T1000 (cell line): ENCODE data around the gene DDX56.
"Not testable (repeated sequence)": the region's sequence is repeated elsewhere in the genome, so short reads cannot be mapped to it uniquely, and the experiment has no call there.

Experiments used
- DNase-seq: peaks from one replicate; lab custom pipeline; 2025; ENCODE audit warnings: mixed read lengths; lab: John Stamatoyannopoulos, UW

DDX56 gene

DNA sequence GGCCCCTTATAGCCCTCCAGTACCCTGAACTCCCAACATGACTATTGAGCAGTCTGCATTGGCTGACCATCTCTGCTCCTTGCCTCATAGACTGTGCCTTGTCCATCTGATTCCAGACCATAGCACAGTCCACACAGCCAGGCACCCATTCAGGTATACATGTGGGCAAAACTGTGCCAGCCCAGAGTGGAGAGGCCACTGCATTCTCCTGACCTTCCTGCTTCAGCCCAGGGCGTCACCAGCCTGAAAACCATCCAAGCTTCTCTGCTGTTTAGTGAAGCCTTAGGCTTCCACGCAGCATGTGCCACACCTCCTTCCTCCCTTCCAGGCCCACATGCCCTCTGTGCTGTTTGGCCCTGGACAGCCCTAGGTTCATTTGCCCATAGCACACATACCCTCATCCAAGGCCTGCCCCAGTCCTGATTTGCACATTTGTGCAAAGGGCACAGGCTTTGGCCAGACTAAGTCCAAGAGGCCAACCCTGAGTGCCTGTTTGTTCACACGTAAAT lies 10.5 kb downstream of the DDX56 start:
- DNase-seq, result no peak

DNA sequence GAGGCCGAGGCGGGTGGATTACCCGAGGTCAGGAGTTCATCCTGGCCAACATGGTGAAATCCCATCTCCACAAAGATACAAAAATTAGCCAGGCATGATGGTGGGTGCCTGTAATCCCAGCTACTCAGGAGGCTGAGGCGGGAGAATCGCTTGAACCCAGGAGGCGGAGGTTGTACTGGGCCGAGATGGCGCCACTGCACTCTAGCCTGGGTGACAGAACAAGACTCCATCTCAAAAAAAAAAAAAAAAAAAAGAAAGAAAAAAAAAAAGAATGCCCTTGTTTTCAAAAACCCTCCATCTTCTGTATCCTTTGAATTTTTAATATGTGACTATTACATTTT lies 11.1 kb downstream of the DDX56 start:
- DNase-seq, result not testable (repeated sequence)

DNA sequence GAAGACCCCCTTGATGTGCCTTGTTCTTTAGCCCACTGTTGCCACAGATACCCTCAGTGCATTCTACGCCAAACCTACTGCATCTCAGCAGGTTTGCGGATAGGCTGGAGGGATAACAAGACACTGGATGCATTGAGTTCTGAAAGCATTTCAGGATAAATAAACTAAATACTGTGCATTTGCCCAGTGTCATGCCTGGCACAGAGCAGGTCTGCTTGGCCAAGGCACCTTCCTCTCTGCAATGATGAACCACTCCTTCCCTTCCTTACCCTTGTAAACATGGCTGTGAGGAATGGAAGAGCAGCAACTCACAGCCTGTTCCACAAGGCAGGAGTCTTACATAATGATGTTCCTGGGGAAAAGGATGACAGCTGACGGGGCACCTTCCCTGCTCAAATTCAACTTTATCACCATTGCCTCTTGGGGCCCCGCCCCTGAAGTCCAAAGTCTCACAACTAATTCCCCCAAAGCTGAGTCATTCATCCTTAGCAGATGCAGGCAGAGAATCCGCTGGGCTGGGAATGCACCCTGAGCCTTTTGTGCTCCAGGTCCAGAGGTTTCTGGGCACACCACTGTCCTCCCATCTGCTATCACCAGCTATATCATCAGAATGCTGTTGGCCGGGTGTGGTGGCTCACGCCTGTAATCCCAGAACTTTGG lies 11.6 kb downstream of the DDX56 start:
- peak; percentile 21 for DNase-seq

DNA sequence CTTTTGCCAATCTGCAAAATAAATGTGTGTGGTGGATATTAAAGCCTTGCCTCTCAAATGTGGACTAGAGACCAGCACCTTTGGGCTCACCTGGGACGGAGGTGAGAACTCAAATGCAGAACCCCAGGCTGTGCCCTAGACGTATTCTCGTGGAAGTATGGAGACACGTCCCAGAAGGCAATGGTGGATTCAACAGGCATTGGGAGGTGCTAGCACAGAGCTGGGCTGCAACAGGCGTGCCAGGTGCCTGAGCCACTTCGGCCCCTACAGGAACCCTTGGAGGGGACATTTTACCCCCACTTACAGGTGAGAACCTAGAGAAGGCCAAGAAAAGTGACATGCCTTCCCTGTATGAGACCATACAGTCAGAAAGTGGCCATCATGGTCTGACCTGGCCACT lies 12.2 kb downstream of the DDX56 start:
- no peak for DNase-seq

DNA sequence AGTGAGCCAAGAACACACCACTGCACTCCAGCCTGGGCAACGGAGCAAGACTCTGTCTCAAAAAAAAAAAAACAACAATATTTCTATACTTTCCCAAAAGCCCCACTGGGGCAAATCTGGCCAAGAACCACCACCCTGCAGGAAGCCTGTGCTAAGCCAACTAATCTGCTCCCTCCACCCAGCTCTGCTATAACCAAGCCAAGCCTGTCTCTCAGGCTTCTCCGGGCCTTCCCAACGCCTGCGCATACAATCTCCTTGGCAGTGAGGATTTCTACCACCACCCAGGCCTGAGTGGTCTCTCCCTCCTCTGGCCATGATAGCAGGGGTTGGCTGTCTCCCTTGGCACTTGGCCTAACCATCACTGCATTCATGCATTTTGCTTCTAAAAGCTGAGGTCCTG lies 14.2 kb downstream of the DDX56 start:
- DNase-seq, result no peak

DNA sequence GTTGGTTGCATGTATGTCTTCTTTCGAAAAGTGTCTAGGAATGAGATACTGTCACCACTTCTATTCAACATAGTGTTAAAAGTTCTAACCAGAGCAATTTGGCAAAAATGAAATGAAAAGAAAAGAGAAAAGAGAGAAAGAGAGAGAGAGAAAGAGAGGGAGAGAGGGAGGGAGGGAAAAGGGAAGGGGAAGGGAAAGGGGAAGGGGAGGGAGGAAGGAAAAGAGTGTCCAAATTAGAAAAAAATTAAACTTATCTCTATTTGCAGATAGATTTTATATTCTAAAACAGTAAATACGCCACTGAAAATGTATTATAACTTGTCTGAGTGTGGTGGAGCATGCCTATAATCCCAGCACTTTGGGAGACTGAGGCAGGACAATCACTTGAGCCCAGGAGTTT lies 16.2 kb downstream of the DDX56 start:
- DNase-seq, result no peak

DNA sequence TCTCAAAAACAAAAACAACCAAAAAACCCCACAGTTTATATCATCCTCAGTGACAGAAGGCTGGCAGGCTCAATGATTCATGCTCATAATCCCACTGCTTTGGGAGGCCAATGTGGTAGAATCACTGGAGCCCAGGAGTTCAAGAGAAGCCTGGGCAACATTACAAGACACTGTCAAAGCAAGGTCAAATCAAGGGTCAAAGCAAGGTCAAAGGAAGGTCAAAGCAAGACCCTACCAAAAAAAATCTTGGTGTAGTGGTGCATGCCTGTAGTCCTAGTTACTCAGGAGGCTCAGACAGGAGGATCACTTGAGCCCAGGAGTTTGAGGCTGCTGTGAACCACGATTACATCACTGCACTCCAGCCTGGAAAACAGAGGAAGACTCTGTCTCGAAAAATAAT lies 18.4 kb downstream of the DDX56 start:
- DNase-seq, result no peak

DNA sequence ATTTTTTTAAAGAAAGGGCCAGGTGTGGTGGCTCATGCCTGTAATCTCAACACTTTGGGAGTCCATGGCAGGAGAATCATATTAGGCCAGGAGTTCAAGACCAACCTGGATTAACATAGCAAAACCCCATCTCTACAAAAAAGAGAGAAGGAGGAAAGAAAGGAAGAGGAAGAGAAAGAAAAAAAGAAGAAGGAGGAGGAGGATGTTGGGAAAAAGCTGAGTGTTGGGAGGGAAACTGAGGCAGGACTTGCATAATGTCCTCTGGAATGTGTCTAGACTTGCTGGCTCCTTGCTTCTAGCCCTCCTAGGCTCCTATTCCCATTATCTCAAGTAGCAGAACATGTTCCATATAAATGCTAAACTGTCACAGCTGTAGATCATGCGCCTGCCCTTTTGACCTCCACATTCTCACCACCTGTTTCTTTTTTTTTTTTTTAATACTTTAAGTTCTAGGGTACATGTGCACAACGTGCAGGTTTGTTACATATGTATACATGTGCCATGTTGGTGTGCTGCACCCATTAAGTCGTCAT lies 21.2 kb downstream of the DDX56 start:
- not testable (repeated sequence) for DNase-seq

DNA sequence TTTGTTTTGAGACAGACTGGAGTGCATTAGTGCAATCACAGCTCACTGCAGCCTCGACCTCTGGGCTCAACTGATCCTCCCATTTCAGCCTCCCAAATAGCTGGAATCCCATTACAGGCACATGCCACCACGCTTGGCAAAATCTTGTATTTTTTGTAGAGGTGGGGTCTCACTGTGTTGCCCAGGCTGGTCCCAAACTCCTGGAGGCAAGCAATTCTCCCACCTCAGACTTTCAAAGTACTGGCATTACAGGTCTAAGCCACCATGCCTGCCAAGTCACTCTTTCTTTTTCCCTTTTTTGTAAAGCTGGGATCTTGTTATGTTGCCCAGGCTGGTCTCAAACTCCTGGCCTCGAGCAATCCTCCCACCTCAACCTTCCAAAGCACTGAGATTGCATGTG lies 24.3 kb downstream of the DDX56 start:
- no peak for DNase-seq

DNA sequence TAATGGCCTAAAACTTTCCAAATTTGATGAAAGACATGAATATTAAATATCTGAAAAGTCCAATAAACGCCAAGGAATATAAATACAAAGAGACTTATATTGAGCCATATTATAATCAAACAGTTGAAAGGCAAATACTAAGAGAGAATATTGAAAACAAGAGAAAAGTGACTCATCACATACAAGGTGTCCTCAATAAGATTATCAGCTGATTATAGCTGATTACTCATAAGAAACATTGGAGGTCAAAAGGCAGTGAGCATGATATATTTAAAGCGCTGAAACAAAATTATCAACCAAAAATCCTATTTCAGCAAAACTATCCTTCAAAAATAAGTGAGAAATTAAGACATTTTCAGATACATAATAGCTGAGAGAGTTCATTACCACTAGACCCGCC lies 24.8 kb downstream of the DDX56 start:
- no peak for DNase-seq

DNA sequence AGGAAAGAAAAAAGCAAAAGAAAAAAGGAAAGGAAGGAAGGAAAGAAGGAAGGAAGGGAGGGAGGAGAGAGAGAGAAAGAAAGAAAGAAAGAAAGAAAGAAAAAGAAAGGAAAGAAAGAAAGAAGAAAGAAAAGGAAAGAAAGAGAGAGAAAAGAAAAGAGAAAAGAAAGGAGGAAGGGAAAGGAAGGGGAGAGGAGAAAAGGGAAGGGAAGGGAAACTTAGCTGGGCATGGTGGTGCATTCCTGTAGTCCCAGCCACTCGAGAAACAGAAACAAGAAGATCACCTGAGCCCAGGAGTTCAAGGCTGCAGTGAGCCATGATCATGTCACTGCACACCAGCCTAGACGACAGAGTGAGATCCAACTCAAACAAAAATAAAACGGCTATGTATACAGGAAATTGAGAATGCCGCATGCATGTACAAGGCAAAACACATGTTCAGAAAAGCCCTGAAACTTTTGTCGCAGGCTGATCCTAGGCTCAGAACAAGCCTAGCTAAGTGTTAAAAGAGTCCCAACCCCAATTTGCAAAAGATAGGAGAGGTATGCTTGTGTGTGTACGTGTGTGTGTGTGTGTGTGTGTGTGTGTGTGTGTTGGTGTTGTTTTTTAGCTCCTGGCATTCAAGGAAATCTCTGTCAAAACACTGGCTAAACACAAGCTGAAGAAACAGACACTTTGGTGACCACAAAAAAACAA lies 26.0 kb downstream of the DDX56 start:
- no peak for DNase-seq

DNA sequence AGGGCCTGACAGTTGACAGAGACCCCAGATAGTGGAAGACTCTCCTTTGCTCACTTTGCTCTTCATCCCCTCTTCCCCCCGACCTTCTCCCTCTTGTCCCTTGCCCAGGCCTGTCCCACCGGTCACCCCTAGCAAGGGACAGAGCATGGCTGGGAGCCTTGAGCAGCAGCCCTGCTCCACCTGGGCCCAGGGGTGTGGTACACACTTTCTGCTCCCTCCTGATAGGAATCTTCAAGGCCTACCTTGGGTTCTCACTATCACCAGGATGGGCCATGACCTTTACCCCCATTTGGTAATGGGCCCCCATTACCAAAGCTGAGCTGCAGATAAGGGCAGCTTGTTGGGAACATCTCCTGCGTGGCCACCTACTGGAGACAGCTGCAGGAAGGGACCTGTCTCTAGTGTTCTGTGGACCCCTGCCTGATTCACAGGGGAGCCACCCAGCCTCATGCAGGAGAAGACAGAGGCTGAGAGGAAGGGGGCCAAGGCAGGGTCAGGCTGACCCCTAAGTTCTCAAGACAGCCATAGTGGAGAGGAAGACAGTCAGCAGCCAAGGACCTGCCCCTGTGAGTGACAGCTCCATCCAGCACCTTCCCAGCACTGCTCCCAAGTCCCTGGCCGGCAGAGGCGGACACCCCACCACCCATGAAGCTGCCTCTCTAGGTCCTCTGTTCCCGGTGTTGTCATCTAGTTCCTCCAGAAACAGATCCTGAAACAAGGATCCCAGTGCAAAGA lies 31.7 kb downstream of the DDX56 start:
- DNase-seq, result no peak

DNA sequence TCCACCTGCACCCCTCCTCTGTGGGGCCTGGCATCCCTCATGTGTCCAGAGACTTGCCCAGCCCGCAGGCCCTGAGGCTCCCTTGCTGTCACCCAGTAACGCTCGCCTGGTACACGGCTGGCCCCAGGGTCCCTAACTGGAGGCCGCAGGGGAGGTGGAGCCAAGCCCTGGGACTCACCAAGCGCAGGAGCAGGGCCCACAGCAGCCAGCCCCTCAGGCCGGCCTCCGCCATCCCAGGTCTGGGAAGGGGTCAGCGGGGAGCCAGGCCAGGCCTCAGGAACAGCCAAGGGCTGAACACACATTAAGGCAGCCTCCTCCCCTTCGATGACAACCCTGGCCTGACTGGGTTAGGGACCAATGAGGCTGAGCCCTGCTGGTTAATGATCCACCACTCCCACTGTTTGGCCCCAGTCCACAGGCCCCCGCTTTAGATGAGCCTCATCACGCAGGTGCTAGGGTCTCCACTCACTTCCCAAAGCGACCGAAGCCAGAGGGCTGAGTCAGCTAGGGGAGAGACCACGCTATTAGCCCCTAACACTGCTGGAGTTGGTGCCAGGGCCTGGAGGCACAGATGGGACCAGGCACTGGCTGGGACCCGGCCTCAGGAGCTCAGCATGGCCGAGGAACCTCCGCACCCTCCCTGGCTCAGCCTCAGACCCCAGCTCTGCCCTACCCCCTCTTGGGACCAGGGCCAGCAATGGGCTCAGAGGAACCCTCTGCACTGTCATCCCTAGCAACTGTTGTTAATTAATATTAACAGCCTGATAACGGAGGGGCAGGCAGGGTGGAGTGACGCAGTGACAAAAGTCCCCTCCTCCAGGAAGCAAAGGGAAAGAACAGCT lies 32.5 kb downstream of the DDX56 start, which contains the start of gene NPC1L1:
TSS of gene NPC1L1 (minus strand) at position 303 of the 842 bp plus-strand sequence. CDS start at position 232, 71 bp downstream.
- DNase-seq, result no peak

DNA sequence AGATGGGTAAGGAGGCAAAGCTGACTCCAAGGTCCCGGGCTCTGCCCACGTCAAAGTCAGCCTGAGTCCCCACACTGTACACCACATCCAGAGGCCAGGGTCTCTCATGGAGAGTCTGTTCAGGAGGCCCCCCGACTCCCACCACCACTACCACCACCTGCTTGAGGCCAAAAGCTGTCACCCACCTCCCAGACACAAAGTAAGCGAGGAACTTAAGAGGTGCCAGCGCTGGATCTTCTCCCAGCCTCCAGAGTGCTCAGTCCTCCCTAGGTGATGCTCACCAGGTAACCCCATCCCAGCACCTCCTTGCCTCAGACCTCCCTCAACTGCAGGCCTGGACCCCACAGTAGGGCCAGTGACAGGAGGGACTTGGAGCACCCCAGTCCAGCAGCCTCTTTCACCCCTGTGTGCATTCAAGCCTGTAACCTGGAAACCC lies 33.1 kb downstream of the DDX56 start:
- DNase-seq, result no peak

DNA sequence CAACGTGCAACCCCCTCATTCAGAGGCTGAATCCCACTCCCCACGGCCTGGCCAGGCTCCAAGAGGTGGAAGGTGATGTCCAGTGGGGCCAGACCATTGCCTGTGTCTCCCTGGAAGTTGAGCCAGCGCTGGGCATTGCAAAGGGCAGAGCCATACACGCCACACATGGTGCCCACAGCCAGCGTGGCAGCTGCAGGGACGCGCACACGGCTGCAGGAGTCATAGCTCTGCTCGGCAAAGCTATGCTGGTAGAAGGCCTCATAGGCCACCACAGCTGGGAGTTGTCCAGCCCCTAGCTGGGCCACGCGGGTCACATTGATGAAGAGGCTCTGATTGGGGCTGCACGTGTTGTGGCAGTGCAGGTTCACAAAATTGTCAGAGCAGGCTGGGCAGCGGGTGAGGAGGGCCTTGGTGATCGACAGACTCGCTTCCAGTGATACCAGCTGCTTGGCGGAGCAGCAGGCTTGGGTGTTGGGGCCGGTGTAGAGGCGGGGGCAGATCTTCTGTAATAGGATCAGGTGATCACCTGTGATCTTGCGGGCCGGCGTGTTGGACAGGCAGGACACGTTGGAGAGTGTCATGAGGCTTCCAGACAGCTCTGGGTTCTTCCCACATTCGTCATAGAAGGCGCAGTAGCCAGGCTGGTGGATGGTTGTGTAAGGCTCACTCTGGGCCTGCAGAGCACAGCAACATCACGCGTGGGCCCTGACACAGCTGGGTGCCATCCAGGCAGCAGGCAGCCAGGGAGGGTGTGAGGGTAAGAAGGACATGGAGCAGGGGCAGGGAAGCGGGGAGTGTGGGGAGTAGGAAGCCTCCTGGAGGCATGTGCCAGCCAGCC lies 33.8 kb downstream of the DDX56 start:
- DNase-seq, result no peak

DNA sequence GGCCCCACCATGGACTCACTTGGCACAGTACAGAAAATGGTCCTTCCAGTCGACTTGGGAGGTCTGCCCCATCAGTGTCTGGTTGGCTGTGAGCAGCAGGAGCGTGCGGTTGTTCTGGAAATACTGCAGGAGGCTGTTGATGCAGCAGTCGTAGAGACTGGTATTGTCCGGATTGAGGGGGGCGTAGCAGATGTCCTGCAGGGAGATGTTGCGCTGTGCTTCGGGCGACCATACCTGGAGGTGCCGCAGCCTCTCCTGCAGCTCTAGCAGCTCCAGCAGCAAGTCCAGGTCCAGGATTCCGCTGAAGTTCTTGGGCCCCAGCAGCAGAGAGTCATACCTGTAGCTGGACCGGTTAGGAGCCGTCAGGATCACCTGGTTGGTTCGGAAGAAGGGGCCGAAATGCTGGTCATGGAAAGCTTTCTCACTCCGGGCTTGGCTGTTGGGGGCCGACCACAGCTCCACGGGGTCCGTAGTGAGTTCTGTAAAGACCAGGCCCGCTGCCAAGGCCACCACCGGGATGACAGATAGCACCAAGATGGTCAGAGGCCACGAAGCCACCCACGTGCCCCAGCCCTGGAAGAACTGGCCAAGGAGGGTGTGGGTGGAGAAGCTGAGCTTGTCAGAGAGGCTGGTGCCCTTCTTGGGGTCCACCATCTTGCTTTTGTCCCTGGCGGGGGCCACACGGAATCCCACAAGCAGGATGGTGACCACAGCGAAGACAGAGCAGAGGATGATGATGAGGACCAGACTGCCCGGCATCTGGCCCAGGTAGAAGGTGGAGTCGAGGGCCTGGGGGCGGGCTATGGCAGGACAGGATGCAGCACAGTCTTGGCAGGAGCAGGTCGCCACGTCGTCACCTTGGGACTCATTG lies 34.7 kb downstream of the DDX56 start:
- no peak for DNase-seq

DNA sequence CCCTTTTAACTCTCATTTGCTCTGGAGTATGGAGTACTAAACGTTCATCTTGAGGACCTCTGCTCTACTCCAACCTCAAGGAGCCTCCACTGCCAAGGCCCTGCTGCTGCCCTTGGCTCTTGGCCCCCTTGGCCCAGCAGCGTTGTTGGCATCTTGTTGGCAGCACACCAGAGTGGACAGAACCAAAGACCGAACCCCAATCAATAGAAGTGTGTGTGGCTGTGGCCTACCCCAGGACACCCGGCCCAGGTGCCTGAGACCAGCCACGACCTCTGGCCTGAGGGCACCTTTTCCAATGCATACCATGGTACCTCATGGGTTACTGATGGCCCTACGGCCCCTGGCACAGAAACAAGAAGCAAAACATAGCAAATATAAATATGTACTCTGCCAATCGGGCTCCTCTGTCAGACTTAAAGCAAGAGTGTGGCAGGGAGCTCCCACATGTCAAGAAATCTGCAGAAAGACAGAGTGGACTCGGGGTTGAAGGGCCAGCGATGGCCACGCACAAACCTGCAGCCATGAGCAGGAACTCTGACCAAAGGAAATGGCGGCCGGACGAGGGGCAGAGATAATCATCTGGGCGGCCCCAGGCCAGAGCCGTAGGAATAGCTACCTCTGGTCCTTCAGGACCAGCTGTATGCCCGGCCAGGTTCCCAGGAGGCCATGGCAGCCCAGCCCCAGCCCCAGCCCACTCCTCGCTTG lies 35.5 kb downstream of the DDX56 start:
- DNase-seq, result no peak

DNA sequence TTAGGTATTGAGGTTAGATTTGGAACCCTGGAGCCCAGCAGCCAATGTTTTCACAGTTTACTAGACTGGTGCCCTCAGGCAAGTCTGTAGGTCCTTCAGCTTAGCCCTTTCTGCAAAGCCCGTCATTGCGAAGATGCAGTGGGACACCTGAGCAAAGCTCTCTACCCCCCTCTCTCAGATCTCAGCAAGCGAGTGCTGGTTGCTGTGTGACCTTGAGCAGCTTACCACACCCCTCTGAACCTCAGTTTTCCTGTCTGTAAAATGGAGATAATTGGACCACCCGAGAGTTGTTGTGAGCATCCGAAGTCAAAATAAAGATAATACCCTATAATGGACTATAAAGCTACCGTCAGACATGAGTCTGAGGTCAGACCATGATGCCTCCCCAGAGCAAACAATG lies 36.3 kb downstream of the DDX56 start:
- no peak for DNase-seq

DNA sequence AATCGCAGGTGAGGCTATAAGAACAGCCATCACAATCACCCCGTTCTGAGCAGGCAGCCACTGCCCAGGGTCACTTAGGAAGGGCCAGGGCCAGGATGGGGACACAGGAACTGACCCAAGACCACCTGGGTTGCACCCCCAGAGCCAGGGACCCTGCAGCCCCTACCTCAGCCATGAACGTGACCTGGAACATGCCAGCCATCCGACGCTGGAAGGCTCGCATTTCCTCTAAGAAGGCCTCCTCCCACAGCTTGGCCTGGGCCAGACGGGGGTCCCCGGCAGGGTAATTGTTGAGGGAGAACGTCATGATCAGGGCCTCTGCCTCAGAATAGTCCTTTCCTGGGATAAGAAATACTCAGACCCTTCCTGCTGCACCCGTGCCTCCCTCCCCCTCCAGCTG lies 37.6 kb downstream of the DDX56 start:
- DNase-seq, result no peak
